ENCODE results near the gene ANKRD63.

The ANKRD63 gene

GRCh38 chr15:40282869-40283614 lies at the start of gene ANKRD63:
TSS of gene ANKRD63 (minus strand) at chr15:40283064. CDS start at chr15:40282586, 478 bp downstream.
- no peak for DNase-seq (ENCODE audit: low spot score)

GRCh38 chr15:40332113-40332781 lies 49.4 kb upstream of the ANKRD63 start:
- no peak for DNase-seq (ENCODE audit: low spot score)

GRCh38 chr15:40331637-40332036 lies 48.8 kb upstream of the ANKRD63 start:
- no peak for DNase-seq (ENCODE audit: low spot score)

GRCh38 chr15:40331026-40331425 lies 48.2 kb upstream of the ANKRD63 start:
- DNase-seq (ENCODE audit: low spot score): no peak

GRCh38 chr15:40330368-40330836 lies 47.5 kb upstream of the ANKRD63 start:
- no peak for DNase-seq (ENCODE audit: low spot score)

GRCh38 chr15:40329804-40330203 lies 46.9 kb upstream of the ANKRD63 start:
- no peak for DNase-seq (ENCODE audit: low spot score)

GRCh38 chr15:40328751-40329150 lies 45.9 kb upstream of the ANKRD63 start:
- DNase-seq (ENCODE audit: low spot score): no peak

- DNase-seq (ENCODE audit: low spot score): no peak
Observed at GRCh38 chr15:40328176-40328575, 45.3 kb upstream of the ANKRD63 start.

GRCh38 chr15:40327457-40327856 lies 44.6 kb upstream of the ANKRD63 start:
- no peak for DNase-seq (ENCODE audit: low spot score)

- DNase-seq (ENCODE audit: low spot score): no peak
Observed at GRCh38 chr15:40325700-40326099, 42.8 kb upstream of the ANKRD63 start.

- DNase-seq (ENCODE audit: low spot score): no peak
Observed at GRCh38 chr15:40325188-40325587, 42.3 kb upstream of the ANKRD63 start.

GRCh38 chr15:40323953-40324937 lies 41.4 kb upstream of the ANKRD63 start:
- no peak for DNase-seq (ENCODE audit: low spot score)

GRCh38 chr15:40323239-40323952 lies 40.5 kb upstream of the ANKRD63 start, which contains the start of gene INAFM2:
TSS of gene INAFM2 (plus strand) at chr15:40323692. CDS start at chr15:40324056, 364 bp downstream.
- DNase-seq (ENCODE audit: low spot score): peak; percentile 70

- no peak for DNase-seq (ENCODE audit: low spot score)
Observed at GRCh38 chr15:40322531-40323238, 39.8 kb upstream of the ANKRD63 start.

GRCh38 chr15:40320931-40321371 lies 38.1 kb upstream of the ANKRD63 start:
- peak; percentile 80 for DNase-seq (ENCODE audit: low spot score)

- no peak for DNase-seq (ENCODE audit: low spot score)
Observed at GRCh38 chr15:40320409-40320808, 37.5 kb upstream of the ANKRD63 start.

- no peak for DNase-seq (ENCODE audit: low spot score)
Observed at GRCh38 chr15:40317580-40317979, 34.7 kb upstream of the ANKRD63 start.

GRCh38 chr15:40316931-40317330 lies 34.1 kb upstream of the ANKRD63 start:
- DNase-seq (ENCODE audit: low spot score): no peak

- DNase-seq (ENCODE audit: low spot score): no peak
Observed at GRCh38 chr15:40314723-40315276, 31.9 kb upstream of the ANKRD63 start.
